Breast epithelium (tissue), 4 donors: ENCODE results near the gene FAM161B. TPM values are rescaled to one million over a fixed set of nuclear protein-coding genes. Genes with fewer than 3 reads are reported as not detected.
"Not testable (repeated sequence)": the region's sequence is repeated elsewhere in the genome, so short reads cannot be mapped to it uniquely, and the experiment has no call there.

ENCODE experiments used
- DNase-seq, 2 donors: peaks; one replicate each; pipeline ENCODE4 v3.0.0-alpha.2; 2019; ENCODE audit warnings: low spot score in 2 of 2
- H3K27ac ChIP-seq, 2 donors: fragments of 200-600 bp; sonication (generic) in 1 of 2; one replicate each; pipeline ENCODE4 v1.5.1; 2016 to 2019; ENCODE audit warnings: mild to moderate bottlenecking in 1 of 2
- H3K27me3 ChIP-seq, 2 donors: fragments of 200-600 bp; sonication (generic) in 1 of 2; one replicate each; pipeline versions ENCODE4 v1.5.1 to v1.6.0; 2017 to 2019; ENCODE audit warnings: control low read depth in 1 of 2, mild to moderate bottlenecking in 1 of 2
- H3K36me3 ChIP-seq: fragments of 200-600 bp; one replicate; pipeline ENCODE4 v1.5.1; 2019
- H3K4me1 ChIP-seq, 2 donors: fragments of 200-600 bp; sonication (generic); one replicate each; pipeline ENCODE4 v1.5.1; 2016 to 2019; ENCODE audit warnings: control low read depth in 1 of 2
- H3K4me3 ChIP-seq, 3 donors: fragments of 200-600 bp; sonication (generic); 1 replicate in 2 of 3; 2 replicates in 1 of 3; pipeline ENCODE4 v1.5.1; 2016 to 2019; ENCODE audit warnings: mild to moderate bottlenecking in 3 of 3, moderate library complexity in 2 of 3
- H3K9me3 ChIP-seq, 2 donors: fragments of 200-600 bp; sonication (generic) in 1 of 2; one replicate each; pipeline ENCODE4 v1.5.1; 2016 to 2019; ENCODE audit warnings: control low read depth in 1 of 2
- POLR2A ChIP-seq: fragments of 450-650 bp; IDR thresholded peaks from one replicate; pipeline ENCODE4 v1.6.1; 2016; ENCODE audit warnings: antibody characterized with exemption, mild to moderate bottlenecking, moderate library complexity
- POLR2AphosphoS5 ChIP-seq, 3 donors: sonication (generic); formaldehyde crosslinking; IDR thresholded peaks; one replicate each; pipeline ENCODE4 v1.6.1; 2017; ENCODE audit warnings: antibody characterized with exemption in 3 of 3
- intact Hi-C: fragments of 100-400 bp; cut with DNase I; formaldehyde crosslinking; loops from one replicate; pipeline ENCODE4 v1.15.1; 2023; ENCODE audit warnings: low total_unique reads
- total RNA-seq, 3 donors: library from RNA; depleted of rRNA; stranded (reverse); fragments of >200 nt; gene quantifications; one replicate each; pipeline ENCODE4 v1.1.0, GENCODE V29; 2016
- TF ChIP-seq, protein P1 (sequence below), 3 donors: fragments of 450-650 bp; IDR thresholded peaks; one replicate each; pipeline ENCODE4 v1.5.1; 2016 to 2017; ENCODE audit warnings: antibody characterized with exemption in 3 of 3, mild to moderate bottlenecking in 3 of 3, moderate library complexity in 3 of 3

The FAM161B gene
- total RNA-seq, 3 donors from 2014 or later: 4.5 to 12.3 (median 11.1) TPM

DNA sequence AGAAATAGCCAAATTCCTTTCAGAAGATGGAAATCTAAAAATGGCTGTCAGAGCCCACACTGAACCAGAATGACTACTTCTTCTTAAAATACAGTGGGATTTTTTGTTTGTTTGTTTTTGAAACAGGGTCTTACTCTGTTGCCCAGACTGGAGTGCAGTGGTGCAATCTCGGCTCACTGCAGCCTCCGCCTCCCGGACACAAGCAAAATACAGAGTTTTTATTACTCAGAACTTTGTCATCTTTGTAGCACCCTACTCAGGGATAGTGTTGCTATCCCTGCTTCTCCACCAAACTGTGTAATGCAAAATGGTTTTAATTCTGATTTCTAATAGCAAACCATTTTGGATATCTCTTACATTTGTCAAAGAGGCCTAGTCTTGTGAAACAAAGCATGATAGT lies 46.9 kb downstream of the FAM161B start:
- Histone ChIP-seq H3K4me3 (no peak overlapping the region), H3K27ac (no peak overlapping the region), H3K9me3 (no peaks in the 10 kb centered on the region), H3K36me3 (peaks cover 7% of the 10 kb centered on the region), H3K27me3 (no peaks in the 10 kb centered on the region), H3K4me1 (no peaks in the 10 kb centered on the region)
- DNase-seq: no peak
- intact Hi-C loops: loop anchor here (5.0 kb wide), 1 partner anchor 759 kb away; no protein-coding TSS in a partner anchor
- TF ChIP-seq, protein P1, sequence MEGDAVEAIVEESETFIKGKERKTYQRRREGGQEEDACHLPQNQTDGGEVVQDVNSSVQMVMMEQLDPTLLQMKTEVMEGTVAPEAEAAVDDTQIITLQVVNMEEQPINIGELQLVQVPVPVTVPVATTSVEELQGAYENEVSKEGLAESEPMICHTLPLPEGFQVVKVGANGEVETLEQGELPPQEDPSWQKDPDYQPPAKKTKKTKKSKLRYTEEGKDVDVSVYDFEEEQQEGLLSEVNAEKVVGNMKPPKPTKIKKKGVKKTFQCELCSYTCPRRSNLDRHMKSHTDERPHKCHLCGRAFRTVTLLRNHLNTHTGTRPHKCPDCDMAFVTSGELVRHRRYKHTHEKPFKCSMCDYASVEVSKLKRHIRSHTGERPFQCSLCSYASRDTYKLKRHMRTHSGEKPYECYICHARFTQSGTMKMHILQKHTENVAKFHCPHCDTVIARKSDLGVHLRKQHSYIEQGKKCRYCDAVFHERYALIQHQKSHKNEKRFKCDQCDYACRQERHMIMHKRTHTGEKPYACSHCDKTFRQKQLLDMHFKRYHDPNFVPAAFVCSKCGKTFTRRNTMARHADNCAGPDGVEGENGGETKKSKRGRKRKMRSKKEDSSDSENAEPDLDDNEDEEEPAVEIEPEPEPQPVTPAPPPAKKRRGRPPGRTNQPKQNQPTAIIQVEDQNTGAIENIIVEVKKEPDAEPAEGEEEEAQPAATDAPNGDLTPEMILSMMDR (IDR thresholded peaks at IDR 0.05): no peak
- TF ChIP-seq POLR2AphosphoS5 (IDR thresholded peaks at IDR 0.05): no peak
- no peak for TF ChIP-seq POLR2A

DNA sequence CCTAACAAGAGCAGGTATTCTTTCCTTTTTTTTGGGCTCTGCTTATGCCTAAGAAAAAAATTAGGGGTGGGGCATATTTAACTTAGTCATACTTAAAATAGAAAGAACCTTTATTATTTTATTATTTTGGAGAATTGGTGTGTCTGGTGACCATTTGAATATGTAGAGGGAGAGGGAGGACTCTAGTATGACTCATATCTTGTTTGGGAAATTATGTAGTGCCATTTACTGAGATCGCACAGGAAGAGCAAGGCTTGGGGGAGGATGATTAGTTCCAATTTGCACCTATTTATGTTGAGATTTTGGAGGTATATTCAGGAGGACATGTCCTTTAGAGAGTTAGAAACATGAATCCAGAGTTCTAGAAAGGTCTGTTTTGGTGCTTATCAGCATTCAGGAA lies 53.4 kb downstream of the FAM161B start:
- Histone ChIP-seq H3K9me3 (no peaks in the 10 kb centered on the region), H3K27me3 (no peaks in the 10 kb centered on the region), H3K36me3 (no peaks in the 10 kb centered on the region), H3K4me1 (no peaks in the 10 kb centered on the region), H3K27ac (no peak overlapping the region), H3K4me3 (no peak overlapping the region)
- intact Hi-C loops: no loop called here
- DNase-seq: no peak
- TF ChIP-seq, protein P1 (IDR thresholded peaks at IDR 0.05): no peak
- TF ChIP-seq POLR2A (no peak), POLR2AphosphoS5 (IDR thresholded peaks at IDR 0.05) (no peak)

DNA sequence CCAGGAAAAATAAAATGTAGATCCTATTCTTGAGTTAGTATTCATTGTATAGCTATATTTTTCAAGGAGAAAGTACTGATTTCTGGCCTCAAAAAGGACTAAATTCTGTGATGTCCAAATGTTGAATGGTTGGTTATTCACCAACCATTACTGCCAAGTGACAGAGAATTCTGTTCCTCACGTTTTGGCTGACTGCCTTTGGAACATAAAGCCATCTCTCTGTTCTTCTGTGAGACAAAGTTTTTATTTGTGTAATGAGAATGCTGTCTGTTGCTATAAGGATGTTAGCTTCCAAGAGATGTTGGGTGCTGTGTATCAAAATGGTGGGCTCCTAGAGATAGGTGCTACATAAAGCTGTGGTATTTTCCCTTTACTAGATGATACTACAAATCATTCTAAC lies 54.0 kb downstream of the FAM161B start:
- Histone ChIP-seq H3K4me3 (no peak overlapping the region), H3K36me3 (no peaks in the 10 kb centered on the region), H3K4me1 (no peaks in the 10 kb centered on the region), H3K27ac (no peak overlapping the region), H3K27me3 (no peaks in the 10 kb centered on the region), H3K9me3 (no peaks in the 10 kb centered on the region)
- TF ChIP-seq POLR2A (no peak), POLR2AphosphoS5 (IDR thresholded peaks at IDR 0.05) (no peak)
- TF ChIP-seq, protein P1 (IDR thresholded peaks at IDR 0.05): no peak
- DNase-seq: no peak
- intact Hi-C loops: no loop called here

DNA sequence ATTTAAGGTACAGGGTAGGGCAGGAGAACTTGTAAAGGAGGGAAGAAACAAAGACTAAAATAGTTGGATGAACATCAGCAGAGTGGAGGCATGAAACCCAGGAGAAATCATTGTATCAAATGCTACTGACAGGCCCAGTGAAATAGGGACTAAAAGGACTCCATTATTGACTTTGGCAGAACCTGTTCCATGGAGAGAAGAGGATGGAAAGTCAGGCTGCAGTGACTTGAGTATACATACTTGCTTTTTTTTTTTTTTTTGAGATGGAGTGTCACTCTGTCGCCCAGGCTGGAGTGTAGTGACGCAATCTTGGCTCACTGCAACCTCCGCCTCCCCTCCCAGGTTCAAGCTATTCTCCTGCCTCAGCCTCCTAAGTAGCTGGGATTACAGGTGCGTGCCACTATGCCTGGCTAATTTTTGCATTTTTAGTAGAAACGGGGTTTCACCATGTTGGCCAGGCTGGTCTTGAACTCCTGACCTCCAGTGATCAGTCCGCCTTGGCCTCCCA lies 55.7 kb downstream of the FAM161B start:
- H3K27me3 ChIP-seq, H3K27ac ChIP-seq, intact Hi-C loops, DNase-seq, H3K36me3 ChIP-seq, H3K9me3 ChIP-seq, H3K4me3 ChIP-seq, H3K4me1 ChIP-seq: not testable (repeated sequence)

DNA sequence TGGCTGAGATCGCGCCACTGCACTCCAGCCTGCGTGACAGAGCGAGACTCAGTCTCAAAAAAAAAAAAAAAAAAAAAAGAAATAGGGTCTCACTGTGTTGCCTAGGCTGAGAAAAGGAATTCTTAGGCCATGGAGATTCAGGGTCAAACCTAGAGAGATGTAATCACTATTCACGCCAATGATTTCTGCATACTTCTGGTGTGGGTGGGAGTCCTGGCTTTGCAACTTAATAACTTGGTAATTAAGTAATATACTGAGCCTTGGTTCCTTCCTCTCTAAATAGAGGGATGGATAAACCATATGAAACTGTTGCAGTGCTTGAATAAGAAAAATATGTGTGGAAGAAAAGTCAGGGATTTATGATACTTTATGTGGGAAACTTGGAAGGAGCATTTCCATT lies 60.5 kb downstream of the FAM161B start:
- no peak overlapping the region for H3K27ac ChIP-seq
- no peaks in the 10 kb centered on the region for H3K9me3 ChIP-seq
- TF ChIP-seq, protein P1 (IDR thresholded peaks at IDR 0.05): no peak
- no peak for TF ChIP-seq POLR2A
- TF ChIP-seq POLR2AphosphoS5 (IDR thresholded peaks at IDR 0.05): no peak
- no peak for DNase-seq
- H3K4me3 ChIP-seq: no peak overlapping the region
- H3K36me3 ChIP-seq: no peaks in the 10 kb centered on the region
- no peaks in the 10 kb centered on the region for H3K27me3 ChIP-seq
- intact Hi-C loops: no loop called here
- H3K4me1 ChIP-seq: peaks cover 0 to 7% of the 10 kb centered on the region in 2 donors

DNA sequence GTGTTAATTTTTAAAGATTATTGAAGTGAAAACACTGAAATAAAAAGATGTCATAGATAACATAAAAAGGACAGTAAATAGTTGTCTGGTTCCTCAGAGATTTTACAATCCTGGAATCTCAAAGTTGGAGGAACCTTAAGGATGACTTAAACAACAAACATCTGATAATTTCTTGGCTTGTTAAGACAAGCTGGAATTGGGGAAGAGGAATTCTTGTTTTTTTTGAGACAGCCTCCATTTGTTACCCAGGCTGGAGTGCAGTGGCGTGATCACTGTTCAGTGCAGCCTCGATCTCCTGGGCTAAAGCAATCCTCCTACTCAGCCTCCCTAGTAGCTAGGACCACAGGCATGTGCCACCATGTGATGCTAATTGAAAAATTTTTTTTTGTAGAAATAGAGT lies 60.9 kb downstream of the FAM161B start:
- Histone ChIP-seq H3K9me3 (no peaks in the 10 kb centered on the region), H3K4me1 (peaks cover 0 to 7% of the 10 kb centered on the region in 2 donors), H3K36me3 (no peaks in the 10 kb centered on the region), H3K27ac (peak overlapping the region in 1 of 2 donors; percentile 12), H3K27me3 (no peaks in the 10 kb centered on the region), H3K4me3 (no peak overlapping the region)
- intact Hi-C loops: no loop called here
- TF ChIP-seq, protein P1 (IDR thresholded peaks at IDR 0.05): no peak
- TF ChIP-seq POLR2AphosphoS5 (IDR thresholded peaks at IDR 0.05) (no peak), POLR2A (no peak)
- no peak for DNase-seq
